Upper lobe of left lung (tissue), 6 donors: ENCODE results near the gene CT47A7. TPM values are rescaled to one million over a fixed set of nuclear protein-coding genes. Genes with fewer than 3 reads are reported as not detected.
"Not testable (repeated sequence)": the region's sequence is repeated elsewhere in the genome, so short reads cannot be mapped to it uniquely, and the experiment has no call there.

ENCODE experiments used
- ATAC-seq, 2 donors: fragments of 200-7000 bp; cut with Tn5 transposase; one replicate each; pipeline ENCODE4 v1.9.1; 2022; ENCODE audit warnings: mild to moderate bottlenecking in 2 of 2, moderate library complexity in 2 of 2; ENCODE audit not compliant: low FRiP score in 2 of 2
- DNase-seq, 2 donors: peaks; one replicate each; pipeline ENCODE4 v3.0.0-alpha.2; 2019 to 2020
- H3K27ac ChIP-seq, 4 donors: fragments of 200-600 bp; sonication (generic); one replicate each; pipeline ENCODE4 v1.5.1; 2016 to 2019
- H3K27me3 ChIP-seq, 4 donors: fragments of 200-600 bp; sonication (generic); one replicate each; pipeline ENCODE4 v1.5.1; 2017 to 2019
- H3K36me3 ChIP-seq, 4 donors: fragments of 200-600 bp; sonication (generic); one replicate each; pipeline ENCODE4 v1.5.1; 2016 to 2019
- H3K4me1 ChIP-seq, 4 donors: fragments of 200-600 bp; sonication (generic); one replicate each; pipeline ENCODE4 v1.5.1; 2018 to 2019
- H3K4me3 ChIP-seq, 4 donors: fragments of 200-600 bp; sonication (generic); one replicate each; pipeline ENCODE4 v1.5.1; 2017 to 2019; ENCODE audit warnings: mild to moderate bottlenecking in 2 of 4, moderate library complexity in 1 of 4
- H3K9me3 ChIP-seq, 4 donors: fragments of 200-600 bp; sonication (generic); one replicate each; pipeline ENCODE4 v1.5.1; 2018 to 2019
- CTCF ChIP-seq, 6 experiments: fragments of 450-650 bp in 4 of 6; fragments of 200-600 bp in 2 of 6; sonication (generic) in 2 of 6; IDR thresholded peaks; one replicate each; pipeline ENCODE4 v1.5.1; 2016 to 2019; ENCODE audit warnings: antibody characterized with exemption in 6 of 6
- EP300 ChIP-seq, 4 donors: sonication (generic); formaldehyde crosslinking; IDR thresholded peaks; one replicate each; pipeline ENCODE4 v1.5.1; 2017; ENCODE audit warnings: antibody characterized with exemption in 4 of 4, control low read depth in 2 of 4
- POLR2A ChIP-seq, 4 donors: fragments of 450-650 bp; IDR thresholded peaks; one replicate each; pipeline ENCODE4 v1.5.1; 2016 to 2017; ENCODE audit warnings: antibody characterized with exemption in 4 of 4, mild to moderate bottlenecking in 2 of 4
- WGBS, 2 donors: methylation state at CpG; one replicate each; pipeline ENCODE4 v1.1.5; 2017 to 2018; 5-methylcytosine and 5-hydroxymethylcytosine counted together
- small RNA-seq, 4 donors: library from RNA; depleted of rRNA; stranded (forward); fragments of <200 nt; gene quantifications; one replicate each; pipeline ENCODE3, GENCODE V24; 2016
- total RNA-seq, 6 donors: library from RNA; depleted of rRNA in 4 of 6; stranded (reverse); fragments of >200 nt in 4 of 6; gene quantifications; one replicate each; pipeline versions ENCODE4 v1.1.0 to v1.2.1, GENCODE V29; 2016 to 2021
- donor health status: DM: no; HTN: no; CAD: no; lungs with moderate emphysema.
- donor health status: DM: no; HTN: yes; CAD: no; lungs with severe emphysema.

The CT47A7 gene
- total RNA-seq: not detected

- H3K9me3 ChIP-seq, H3K4me1 ChIP-seq, ATAC-seq, H3K4me3 ChIP-seq, DNase-seq, H3K27me3 ChIP-seq, H3K36me3 ChIP-seq, H3K27ac ChIP-seq: not testable (repeated sequence)
- WGBS, 2 donors: no CpG with 5 or more reads among the region's 7 CpGs
These were observed at the start of gene CT47A7 for GRCh38 chrX:120956500-120956899. CT47A7 (minus strand) TSS chrX:120956600; CDS start chrX:120956345, 255 bp downstream.

DNA sequence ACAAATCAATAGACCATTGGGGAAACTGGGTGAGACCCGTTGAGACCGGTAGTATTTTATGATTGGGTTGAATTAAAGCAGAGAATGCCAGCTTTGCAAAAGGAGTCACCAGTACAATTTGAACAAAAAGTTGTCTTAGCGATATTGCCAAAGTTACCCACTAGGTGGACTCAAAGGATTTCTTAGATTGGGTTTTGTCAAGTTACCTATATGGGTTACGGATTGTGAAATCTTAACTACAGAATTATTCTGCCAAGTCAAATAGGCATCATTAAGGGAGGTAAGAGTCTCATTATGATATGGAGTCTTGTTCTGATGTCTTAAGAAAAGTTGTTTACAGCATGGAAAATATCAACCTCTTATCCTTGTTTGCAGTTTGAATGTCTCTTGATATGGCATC is 44.2 kb upstream of the CT47A7 start:
- DNase-seq (no peak), ATAC-seq (no peak)
- Histone ChIP-seq H3K27me3 (no peaks in the 10 kb centered on the region), H3K9me3 (no peaks in the 10 kb centered on the region), H3K4me1 (no peaks in the 10 kb centered on the region), H3K27ac (no peak overlapping the region), H3K4me3 (no peak overlapping the region), H3K36me3 (no peaks in the 10 kb centered on the region)
- WGBS, 2 donors: 50 to 65% methylated on average over 4 of the region's 4 CpGs
- TF ChIP-seq EP300 (IDR thresholded peaks at IDR 0.05) (no peak), CTCF (IDR thresholded peaks at IDR 0.05) (peak in 1 of 6 experiments; percentile 10)

- Histone ChIP-seq H3K4me1 (no peaks in the 10 kb centered on the region), H3K4me3 (no peak overlapping the region), H3K27me3 (no peaks in the 10 kb centered on the region), H3K9me3 (no peaks in the 10 kb centered on the region), H3K36me3 (no peaks in the 10 kb centered on the region), H3K27ac (no peak overlapping the region)
- WGBS, 2 donors: 74 to 85% methylated on average over 3 of the region's 3 CpGs
- DNase-seq (no peak), ATAC-seq (no peak)
- TF ChIP-seq POLR2A (IDR thresholded peaks at IDR 0.05) (no peak), CTCF (IDR thresholded peaks at IDR 0.05) (no peak)
These were observed 43.0 kb upstream of the CT47A7 start for GRCh38 chrX:120999413-120999812.

DNA sequence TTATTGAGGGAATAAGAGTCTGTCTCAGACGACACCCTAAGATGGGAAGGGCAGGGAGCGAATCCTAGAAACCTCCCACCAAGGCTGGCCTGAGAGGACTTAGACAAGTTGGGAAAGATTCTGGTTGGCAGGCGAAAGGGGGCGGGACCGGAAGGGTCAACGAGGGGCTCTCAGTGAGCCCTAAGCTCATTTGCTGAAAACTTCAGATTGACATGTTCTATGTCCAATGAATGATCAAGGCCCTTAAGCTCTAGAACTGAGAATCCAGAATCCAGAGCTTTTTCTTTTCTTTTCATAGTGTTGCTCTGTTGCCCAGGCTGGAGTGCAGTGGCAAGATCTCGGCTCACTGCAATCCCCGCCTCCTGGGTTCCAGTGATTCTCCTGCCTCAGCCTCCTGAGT is 29.3 kb upstream of the CT47A7 start, which contains the start of gene CT47A1:
TSS of gene CT47A1 (minus strand) at position 101 of the 400 bp plus-strand sequence. CDS start 231 bp downstream, outside the sequence.
- H3K27ac ChIP-seq, H3K36me3 ChIP-seq, H3K4me1 ChIP-seq, DNase-seq, H3K27me3 ChIP-seq, ATAC-seq, H3K9me3 ChIP-seq, H3K4me3 ChIP-seq: not testable (repeated sequence)
- no CpG with 5 or more reads among the region's 8 CpGs for WGBS, 2 donors

Small RNA genes lying within 50 kb of the gene (small RNA-seq; reads per million reads assigned to genes)
- gene AL670379.1 (0 reads per million in 4 donors), gene AL670379.10 (0 reads per million in 4 donors), gene AL670379.11 (0 reads per million in 4 donors), gene AL670379.12 (0 reads per million in 4 donors), gene AL670379.2 (0 reads per million in 4 donors), gene AL670379.3 (0 reads per million in 4 donors), gene AL670379.4 (0 reads per million in 4 donors), gene AL670379.5 (0 reads per million in 4 donors), gene AL670379.6 (0 reads per million in 4 donors), gene AL670379.7 (0 reads per million in 4 donors), gene AL670379.8 (0 reads per million in 4 donors), gene AL670379.9 (0 reads per million in 4 donors)

Other genes with a start within 250 kb of the CT47A7 start
- not detected for gene CT47B1, start 80.7 kb downstream of the CT47A7 start, total RNA-seq
- gene CT47A11, start 19.4 kb downstream of the CT47A7 start, total RNA-seq: not detected
- gene CT47A10, start 14.6 kb downstream of the CT47A7 start, total RNA-seq: not detected
- gene CT47A9, start 9.7 kb downstream of the CT47A7 start, total RNA-seq: not detected
- not detected for gene CT47A8, start 4.9 kb downstream of the CT47A7 start, total RNA-seq
- not detected for gene CT47A6, start 4.9 kb upstream of the CT47A7 start, total RNA-seq
- gene CT47A5, start 9.7 kb upstream of the CT47A7 start, total RNA-seq: not detected
- not detected for gene CT47A4, start 14.6 kb upstream of the CT47A7 start, total RNA-seq
- not detected for gene CT47A3, start 19.5 kb upstream of the CT47A7 start, total RNA-seq
- not detected for gene CT47A2, start 24.3 kb upstream of the CT47A7 start, total RNA-seq
- gene CT47A1, start 29.2 kb upstream of the CT47A7 start, total RNA-seq: not detected
- gene GLUD2, start 91.0 kb upstream of the CT47A7 start, total RNA-seq: 1 to 10 TPM; 1.0 to 2.5 (median 1.5) TPM